AG09319 (cell line): ENCODE results near the gene NET1.
A peak's percentile ranks its signal among the peaks of the same experiment; 100 is the strongest.

Source experiments
- DNase-seq: peaks from one replicate; pipeline ENCODE4 v3.0.0-alpha.2; 2010; ENCODE audit warnings: low read depth; ENCODE audit errors: extremely low read depth
- TF ChIP-seq, protein P1 (sequence below): IDR thresholded peaks from 2 replicates; pipeline ENCODE4 v1.5.1; 2011; ENCODE audit warnings: low read depth, mild to moderate bottlenecking, inconsistent platforms, low read length, moderate library complexity

NET1 gene, protein sequence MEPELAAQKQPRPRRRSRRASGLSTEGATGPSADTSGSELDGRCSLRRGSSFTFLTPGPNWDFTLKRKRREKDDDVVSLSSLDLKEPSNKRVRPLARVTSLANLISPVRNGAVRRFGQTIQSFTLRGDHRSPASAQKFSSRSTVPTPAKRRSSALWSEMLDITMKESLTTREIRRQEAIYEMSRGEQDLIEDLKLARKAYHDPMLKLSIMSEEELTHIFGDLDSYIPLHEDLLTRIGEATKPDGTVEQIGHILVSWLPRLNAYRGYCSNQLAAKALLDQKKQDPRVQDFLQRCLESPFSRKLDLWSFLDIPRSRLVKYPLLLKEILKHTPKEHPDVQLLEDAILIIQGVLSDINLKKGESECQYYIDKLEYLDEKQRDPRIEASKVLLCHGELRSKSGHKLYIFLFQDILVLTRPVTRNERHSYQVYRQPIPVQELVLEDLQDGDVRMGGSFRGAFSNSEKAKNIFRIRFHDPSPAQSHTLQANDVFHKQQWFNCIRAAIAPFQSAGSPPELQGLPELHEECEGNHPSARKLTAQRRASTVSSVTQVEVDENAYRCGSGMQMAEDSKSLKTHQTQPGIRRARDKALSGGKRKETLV

DNA sequence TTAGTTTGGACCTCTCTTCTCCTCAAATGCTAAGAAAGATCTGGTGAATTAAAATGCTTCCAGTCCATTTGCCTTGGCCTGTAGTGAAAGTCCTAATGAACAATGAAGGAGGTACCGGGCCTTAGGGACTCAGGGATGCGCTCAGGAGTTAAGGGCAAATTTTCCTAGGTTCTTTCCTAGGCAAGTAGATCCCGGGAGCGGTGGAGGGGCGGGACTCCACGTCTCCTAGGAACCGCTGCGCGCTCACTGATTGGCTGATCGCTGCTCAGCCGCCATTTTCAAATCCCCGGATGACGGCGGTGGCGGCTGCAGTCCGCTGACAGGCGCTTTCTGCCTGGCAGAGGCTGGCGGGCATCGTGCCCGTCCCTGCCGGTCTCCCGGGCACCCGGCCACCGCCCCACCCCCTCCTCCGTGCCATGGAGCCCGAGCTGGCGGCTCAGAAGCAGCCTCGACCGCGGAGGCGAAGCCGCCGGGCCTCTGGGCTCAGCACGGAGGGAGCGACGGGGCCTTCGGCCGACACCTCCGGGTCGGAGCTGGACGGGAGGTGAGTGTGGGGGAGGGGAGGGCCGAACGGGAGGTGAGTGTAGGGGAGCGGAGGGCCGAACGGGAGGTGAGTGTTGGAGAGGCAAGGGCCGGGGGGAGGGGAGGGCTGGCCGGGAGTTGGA, at the start of gene NET1:
TSS of gene NET1 (plus strand) at position 281 of the 665 bp plus-strand sequence. CDS start at position 417, 136 bp downstream.
- TF ChIP-seq, protein P1, sequence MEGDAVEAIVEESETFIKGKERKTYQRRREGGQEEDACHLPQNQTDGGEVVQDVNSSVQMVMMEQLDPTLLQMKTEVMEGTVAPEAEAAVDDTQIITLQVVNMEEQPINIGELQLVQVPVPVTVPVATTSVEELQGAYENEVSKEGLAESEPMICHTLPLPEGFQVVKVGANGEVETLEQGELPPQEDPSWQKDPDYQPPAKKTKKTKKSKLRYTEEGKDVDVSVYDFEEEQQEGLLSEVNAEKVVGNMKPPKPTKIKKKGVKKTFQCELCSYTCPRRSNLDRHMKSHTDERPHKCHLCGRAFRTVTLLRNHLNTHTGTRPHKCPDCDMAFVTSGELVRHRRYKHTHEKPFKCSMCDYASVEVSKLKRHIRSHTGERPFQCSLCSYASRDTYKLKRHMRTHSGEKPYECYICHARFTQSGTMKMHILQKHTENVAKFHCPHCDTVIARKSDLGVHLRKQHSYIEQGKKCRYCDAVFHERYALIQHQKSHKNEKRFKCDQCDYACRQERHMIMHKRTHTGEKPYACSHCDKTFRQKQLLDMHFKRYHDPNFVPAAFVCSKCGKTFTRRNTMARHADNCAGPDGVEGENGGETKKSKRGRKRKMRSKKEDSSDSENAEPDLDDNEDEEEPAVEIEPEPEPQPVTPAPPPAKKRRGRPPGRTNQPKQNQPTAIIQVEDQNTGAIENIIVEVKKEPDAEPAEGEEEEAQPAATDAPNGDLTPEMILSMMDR, result no peak
- DNase-seq, result peak; percentile 65

DNA sequence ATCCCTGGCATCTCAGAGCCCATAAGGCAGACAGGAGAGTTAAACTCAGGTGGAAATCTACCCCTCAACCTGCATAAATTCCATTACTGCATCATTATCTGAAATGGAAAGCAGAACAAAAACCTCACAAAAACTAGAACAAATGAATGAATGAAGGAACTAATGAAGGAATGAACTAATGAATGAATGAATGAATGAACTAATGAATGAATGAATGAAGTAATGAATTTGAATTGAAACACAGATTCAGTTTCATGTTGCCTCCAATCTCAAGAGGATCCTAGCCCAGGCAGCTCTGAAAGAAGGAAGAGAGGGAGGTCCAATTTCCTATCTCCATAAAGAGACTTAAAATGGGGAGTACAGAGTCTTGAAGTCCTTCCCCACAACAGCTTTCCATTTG, 49.5 kb upstream of the NET1 start:
- no peak for DNase-seq
- TF ChIP-seq, protein P1, result no peak

DNA sequence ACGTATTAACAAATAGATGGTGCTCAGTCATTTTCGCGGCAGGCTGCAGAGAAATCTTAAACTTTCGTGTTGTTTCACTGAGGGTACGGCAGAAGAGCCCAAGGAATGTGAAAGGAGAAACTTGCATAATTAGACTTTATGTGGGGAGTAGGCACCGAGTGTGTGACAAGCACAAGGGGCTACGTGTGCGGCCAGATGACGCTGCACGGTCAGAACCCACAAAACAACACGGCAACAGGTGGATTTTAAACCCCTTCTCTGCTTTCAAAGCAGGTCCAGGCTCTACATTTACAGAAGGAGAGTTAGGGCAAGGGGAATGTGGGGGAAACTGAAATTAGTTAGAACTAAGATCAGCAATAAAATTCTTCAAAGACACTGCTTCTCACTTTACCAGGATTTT, 48.0 kb upstream of the NET1 start:
- TF ChIP-seq, protein P1, result no peak
- DNase-seq, result no peak

DNA sequence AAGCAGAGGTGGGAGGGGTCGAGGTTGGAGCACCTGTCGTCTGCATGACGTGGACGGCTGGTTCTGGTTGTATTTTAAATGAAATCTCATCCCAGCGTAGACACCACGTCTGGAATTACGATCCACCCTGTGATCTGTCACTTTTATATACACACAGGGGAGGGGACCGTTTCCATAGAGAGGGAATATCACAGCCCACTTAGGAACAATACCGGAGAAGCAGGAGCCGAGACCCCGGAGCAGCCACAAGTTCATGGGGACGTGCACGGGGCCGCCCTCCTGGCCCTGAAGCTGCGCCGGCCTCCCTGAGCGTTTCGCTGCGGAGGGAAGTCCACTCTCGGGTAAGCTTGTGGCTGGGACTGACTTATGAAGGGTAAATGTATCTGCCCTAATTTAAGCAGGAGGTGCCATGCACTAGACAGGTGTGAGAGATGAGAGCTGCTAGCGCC, 47.4 kb upstream of the NET1 start, which contains the start of gene UCN3:
TSS of gene UCN3 (plus strand) at position 77 of the 449 bp plus-strand sequence. CDS start 8,755 bp downstream, outside the sequence.
- DNase-seq, result no peak
- TF ChIP-seq, protein P1, result no peak

DNA sequence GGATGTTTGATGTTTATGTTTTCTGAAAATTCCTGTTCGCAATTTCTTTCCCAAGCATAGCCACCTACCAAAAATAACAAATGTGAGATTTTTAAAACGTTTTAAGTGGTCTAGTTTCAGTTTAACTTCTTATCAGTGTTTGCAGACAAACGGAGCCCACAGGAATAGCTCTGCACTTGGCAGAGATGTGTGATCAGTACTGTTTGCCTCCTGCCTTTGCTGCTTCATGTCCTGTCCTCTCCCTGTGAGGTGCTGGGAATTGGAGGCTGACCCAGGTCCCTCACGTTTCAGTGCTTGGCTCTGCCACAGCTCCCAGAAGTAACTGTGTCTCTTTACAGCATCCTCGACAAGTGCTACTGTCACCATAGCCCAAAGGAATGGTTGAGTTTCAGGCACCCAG, 46.4 kb upstream of the NET1 start:
- TF ChIP-seq, protein P1, result no peak

DNA sequence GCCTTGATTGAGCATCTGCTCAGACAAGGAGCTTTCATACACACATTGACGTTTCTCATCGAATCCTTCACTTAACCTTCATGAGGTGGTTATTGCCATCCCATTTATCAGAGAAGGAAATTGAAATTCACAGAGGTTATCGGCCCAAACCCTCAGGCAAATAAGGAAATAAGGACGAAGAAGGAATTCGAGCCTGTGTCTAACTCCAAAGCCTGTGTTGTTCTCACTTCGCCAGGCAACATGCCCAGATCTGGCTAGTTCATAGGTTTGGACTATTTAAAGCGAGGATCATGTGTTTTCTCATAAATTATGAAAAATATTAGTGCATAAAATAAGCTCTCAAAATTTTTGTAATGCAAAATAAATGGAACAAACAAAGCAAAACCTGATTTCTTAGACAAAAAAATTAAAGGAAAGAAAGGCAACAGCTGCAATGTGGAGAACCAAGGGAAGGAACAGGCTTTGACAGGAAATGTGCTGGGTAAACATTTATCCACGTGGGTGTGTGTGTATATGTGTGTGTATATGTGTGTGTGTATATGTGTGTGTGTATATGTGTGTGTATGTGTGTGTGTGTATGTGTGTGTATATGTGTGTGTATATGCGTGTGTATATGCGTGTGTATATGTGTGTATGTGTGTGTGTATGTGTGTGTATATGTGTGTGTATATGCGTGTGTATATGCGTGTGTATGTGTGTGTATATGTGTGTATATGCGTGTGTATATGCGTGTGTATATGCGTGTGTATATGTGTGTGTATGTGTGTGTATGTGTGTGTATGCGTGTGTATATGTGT, 42.8 kb upstream of the NET1 start:
- TF ChIP-seq, protein P1, result no peak

More for the DNA sequence above, 46.4 kb upstream of the NET1 start:
- DNase-seq, result no peak

More for the DNA sequence above, 42.8 kb upstream of the NET1 start:
- DNase-seq, result no peak
